ENCODE results near the gene HTR4. TPM values are rescaled to one million over a fixed set of nuclear protein-coding genes. Genes with fewer than 3 reads are reported as not detected.

Gene HTR4
- total and polyA plus RNA-seq, 2 donors (not counting 3 experiments of a cell fraction or from before 2014, with no cell fraction given): not detected

DNA sequence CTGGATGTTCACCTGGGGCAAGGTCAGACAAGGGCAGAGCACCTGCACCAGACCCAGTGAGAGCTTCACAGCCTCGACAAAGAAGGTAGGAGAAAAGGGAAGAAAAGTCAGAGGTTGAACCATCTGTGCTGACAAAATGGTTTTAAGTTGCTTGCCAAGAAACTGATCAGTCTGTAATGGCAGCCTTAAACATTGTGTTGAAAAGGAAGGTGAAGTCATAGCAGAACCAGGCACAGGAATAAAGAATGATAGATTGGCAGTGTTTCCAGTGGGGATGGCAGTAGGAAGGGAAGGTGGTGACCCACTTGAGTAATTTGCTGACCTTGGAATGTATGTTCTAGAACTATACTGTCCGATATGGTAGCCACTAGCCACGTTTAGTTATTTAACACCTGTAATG is 34.2 kb downstream of the HTR4 start:
- dilution Hi-C loops (cut with MboI; ENCODE audit: extremely low pct_ligation_motif_present, low sequenced_read_pairs): no loop called here
- Histone ChIP-seq H3K36me3 (ENCODE audit: control insufficient read depth in 2 of 2, extremely low read depth in 1 of 2, insufficient read depth in 2 of 2, low read length in 2 of 2) (no peaks in the 10 kb centered on the region), H4K20me1 (replicated peaks; ENCODE audit: control insufficient read depth, extremely low read depth, insufficient read depth, low read length) (no peaks in the 10 kb centered on the region), H2AFZ (ENCODE audit: low read depth, low read length) (peak overlapping the region; percentile 37), H3K4me2 (ENCODE audit: insufficient read depth, low read length) (peak overlapping the region; percentile 43), H3K9me1 (replicated peaks; ENCODE audit: control insufficient read depth, extremely low read depth, insufficient read depth, low read length) (no peaks in the 10 kb centered on the region), H3K27ac (ENCODE audit: insufficient read depth, low read depth, low read length) (peak overlapping the region; percentile 55), H3K9ac (replicated peaks; ENCODE audit: extremely low read depth, insufficient read depth, low read length) (no peak overlapping the region), H3K4me3 (replicated peaks in 1 of 3; ENCODE audit: insufficient read depth in 1 of 3, low read depth in 1 of 3, low read length in 3 of 3) (no peak overlapping the region), H3K4me1 (ENCODE audit: control insufficient read depth, extremely low read depth, insufficient read depth, low read length) (peaks cover 35% of the 10 kb centered on the region), H3K9me3 (replicated peaks; ENCODE audit: control insufficient read depth, insufficient read depth, low read length) (no peaks in the 10 kb centered on the region), H3K27me3 (ENCODE audit: control insufficient read depth in 2 of 2, insufficient read depth in 2 of 2, low read length in 2 of 2) (no peaks in the 10 kb centered on the region), H3K79me2 (ENCODE audit: control insufficient read depth, insufficient read depth, low read length) (no peaks in the 10 kb centered on the region)
- BruUV-seq (replicated peaks): no TSS peak
- POLR2A ChIA-PET: no interaction called here
- CTCF ChIA-PET: interaction anchor here (1.3 to 1.8 kb wide), 2 partner anchors 9 to 111 kb away, joined by 4 to 7 read pairs; no protein-coding TSS in a partner anchor
- intact Hi-C loops (cut with micrococcal nuclease): loop anchor here (5.0 kb wide), 1 partner anchor 153 kb away; no protein-coding TSS in a partner anchor
- peak; percentile 85 for FAIRE-seq
- peak; percentile 84 for DNase-seq (ENCODE audit: low read depth, low spot score)
- no peak for TF ChIP-seq MYC (IDR thresholded peaks at IDR 0.05; ENCODE audit: low read depth, low read length)
- peak; percentile 18 for TF ChIP-seq FOS (IDR thresholded peaks at IDR 0.05; ENCODE audit: borderline replicate concordance, insufficient read depth, low read length)

DNA sequence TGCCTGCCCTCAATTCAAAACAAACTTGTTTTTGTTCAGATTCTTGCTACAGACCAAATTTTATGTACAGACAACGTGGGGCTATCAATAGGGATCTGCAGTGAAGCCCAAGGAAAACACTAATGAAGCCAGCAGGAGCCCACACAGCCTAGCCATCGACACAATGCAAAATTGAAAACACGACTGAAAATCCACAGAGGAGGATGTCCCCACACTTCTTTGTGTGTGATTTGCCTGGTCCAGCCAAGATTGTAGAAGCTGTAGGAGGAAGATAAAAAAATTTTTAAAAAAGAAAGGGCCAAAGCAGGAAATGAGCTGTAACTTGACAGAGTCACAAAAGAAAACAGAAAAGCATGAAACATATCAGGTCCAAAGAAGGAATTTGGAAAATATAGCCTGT is 34.8 kb downstream of the HTR4 start:
- Histone ChIP-seq H3K4me2 (ENCODE audit: insufficient read depth, low read length) (peak overlapping the region; percentile 43), H3K27me3 (ENCODE audit: control insufficient read depth in 2 of 2, insufficient read depth in 2 of 2, low read length in 2 of 2) (no peaks in the 10 kb centered on the region), H4K20me1 (replicated peaks; ENCODE audit: control insufficient read depth, extremely low read depth, insufficient read depth, low read length) (no peaks in the 10 kb centered on the region), H3K4me1 (ENCODE audit: control insufficient read depth, extremely low read depth, insufficient read depth, low read length) (peaks cover 31% of the 10 kb centered on the region), H3K9me3 (replicated peaks; ENCODE audit: control insufficient read depth, insufficient read depth, low read length) (no peaks in the 10 kb centered on the region), H3K27ac (ENCODE audit: insufficient read depth, low read depth, low read length) (peak overlapping the region; percentile 55), H3K9me1 (replicated peaks; ENCODE audit: control insufficient read depth, extremely low read depth, insufficient read depth, low read length) (no peaks in the 10 kb centered on the region), H3K36me3 (ENCODE audit: control insufficient read depth in 2 of 2, extremely low read depth in 1 of 2, insufficient read depth in 2 of 2, low read length in 2 of 2) (no peaks in the 10 kb centered on the region), H3K4me3 (replicated peaks in 1 of 3; ENCODE audit: insufficient read depth in 1 of 3, low read depth in 1 of 3, low read length in 3 of 3) (no peak overlapping the region), H2AFZ (ENCODE audit: low read depth, low read length) (peak overlapping the region; percentile 64), H3K79me2 (ENCODE audit: control insufficient read depth, insufficient read depth, low read length) (no peaks in the 10 kb centered on the region), H3K9ac (replicated peaks; ENCODE audit: extremely low read depth, insufficient read depth, low read length) (no peak overlapping the region)
- peak; percentile 82 for FAIRE-seq
- POLR2A ChIA-PET: no interaction called here
- intact Hi-C loops (cut with micrococcal nuclease): no loop called here
- BruUV-seq (replicated peaks): no TSS peak
- CTCF ChIA-PET: interaction anchor here (1.3 to 1.8 kb wide), 2 partner anchors 10 to 111 kb away, joined by 4 to 7 read pairs; no protein-coding TSS in a partner anchor
- DNase-seq (ENCODE audit: low read depth, low spot score): peak; percentile 81
- dilution Hi-C loops (cut with MboI; ENCODE audit: extremely low pct_ligation_motif_present, low sequenced_read_pairs): no loop called here
- TF ChIP-seq EZH2 (IDR thresholded peaks at IDR 0.05; ENCODE audit: borderline replicate concordance, low read depth, low read length, severe bottlenecking): no peak
- TF ChIP-seq FOS (IDR thresholded peaks at IDR 0.05; ENCODE audit: borderline replicate concordance, insufficient read depth, low read length): peak; percentile 19
- no peak for TF ChIP-seq POLR2AphosphoS5 (IDR thresholded peaks at IDR 0.05; ENCODE audit: insufficient read depth, low read depth, low read length)
- TF ChIP-seq GATA2 (IDR thresholded peaks at IDR 0.05; ENCODE audit: insufficient read depth, insufficient read length, low read depth, low read length): no peak
- TF ChIP-seq CTCF (IDR thresholded peaks at IDR 0.05; ENCODE audit: extremely low read depth in 1 of 2, insufficient read depth in 1 of 2, low read depth in 1 of 2, low read length in 2 of 2): no peak
